HL-60 (cell line): ENCODE measurements around the gene EPB41L3.
A peak's percentile ranks its signal among the peaks of the same experiment; 100 is the strongest.

Experiments
- DNase-seq, 2 experiments: peaks; one replicate each; pipeline ENCODE4 v3.0.0-alpha.2; 2010 to 2020; ENCODE audit warnings: low read depth in 1 of 2, low spot score in 1 of 2
- H3K27ac ChIP-seq: fragments of 250-450 bp; sonication (Bioruptor Pico); replicated peaks from 2 replicates; pipeline ENCODE4 v1.5.1; 2020; ENCODE audit warnings: mild to moderate bottlenecking, moderate library complexity
- H3K27me3 ChIP-seq: fragments of 250-450 bp; sonication (Bioruptor Pico); 2 replicates; pipeline ENCODE4 v1.5.1; 2021; ENCODE audit warnings: mild to moderate bottlenecking, moderate library complexity; ENCODE audit not compliant: insufficient read depth, poor library complexity, severe bottlenecking
- H3K4me3 ChIP-seq: replicated peaks from 2 replicates; pipeline ENCODE4 v1.5.1; 2011; ENCODE audit warnings: mild to moderate bottlenecking, control low read depth, low read length; ENCODE audit not compliant: insufficient read depth
- GABPA ChIP-seq: IDR thresholded peaks from 2 replicates; pipeline ENCODE4 v1.6.1; 2012; ENCODE audit warnings: low read depth
- POLR2AphosphoS5 ChIP-seq: IDR thresholded peaks from 2 replicates; pipeline ENCODE4 v1.6.1; 2012; ENCODE audit warnings: low read depth
- SPI1 ChIP-seq: IDR thresholded peaks from 2 replicates; pipeline ENCODE4 v1.6.1; 2012; ENCODE audit warnings: low read depth, mild to moderate bottlenecking, borderline replicate concordance
- TF ChIP-seq, protein P1 (sequence below): IDR thresholded peaks from 2 replicates; pipeline ENCODE4 v1.6.1; 2012; ENCODE audit warnings: low read depth; ENCODE audit not compliant: insufficient replicate concordance
- TF ChIP-seq, protein P2 (sequence below): IDR thresholded peaks from one replicate; pipeline ENCODE4 v1.5.1; 2011; ENCODE audit warnings: low read length, control low read depth, inconsistent platforms; ENCODE audit not compliant: insufficient read depth

The EPB41L3 gene

DNA sequence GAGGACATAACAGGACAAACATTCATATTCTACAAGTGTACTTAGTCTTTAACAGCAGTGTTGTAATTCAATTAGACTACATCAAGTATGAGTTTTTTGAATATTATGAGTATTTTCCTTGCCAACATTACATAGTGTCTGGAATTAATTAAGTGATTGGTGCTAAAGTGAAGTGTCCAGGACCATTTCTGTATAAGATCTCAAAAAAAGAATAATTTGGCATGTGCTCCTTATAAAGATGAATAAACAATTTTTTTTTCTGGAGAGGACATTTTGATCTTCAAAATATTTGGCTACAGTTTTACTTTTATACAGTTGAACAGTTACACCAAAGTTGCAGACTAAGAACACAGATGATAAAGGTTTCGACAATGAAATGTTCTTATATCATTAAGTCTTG lies 15.1 kb upstream of the EPB41L3 start:
- no peaks in the 10 kb centered on the region for H3K27me3 ChIP-seq
- DNase-seq: no peak
- no peak for TF ChIP-seq GABPA
- no peak overlapping the region for H3K27ac ChIP-seq
- no peak overlapping the region for H3K4me3 ChIP-seq

DNA sequence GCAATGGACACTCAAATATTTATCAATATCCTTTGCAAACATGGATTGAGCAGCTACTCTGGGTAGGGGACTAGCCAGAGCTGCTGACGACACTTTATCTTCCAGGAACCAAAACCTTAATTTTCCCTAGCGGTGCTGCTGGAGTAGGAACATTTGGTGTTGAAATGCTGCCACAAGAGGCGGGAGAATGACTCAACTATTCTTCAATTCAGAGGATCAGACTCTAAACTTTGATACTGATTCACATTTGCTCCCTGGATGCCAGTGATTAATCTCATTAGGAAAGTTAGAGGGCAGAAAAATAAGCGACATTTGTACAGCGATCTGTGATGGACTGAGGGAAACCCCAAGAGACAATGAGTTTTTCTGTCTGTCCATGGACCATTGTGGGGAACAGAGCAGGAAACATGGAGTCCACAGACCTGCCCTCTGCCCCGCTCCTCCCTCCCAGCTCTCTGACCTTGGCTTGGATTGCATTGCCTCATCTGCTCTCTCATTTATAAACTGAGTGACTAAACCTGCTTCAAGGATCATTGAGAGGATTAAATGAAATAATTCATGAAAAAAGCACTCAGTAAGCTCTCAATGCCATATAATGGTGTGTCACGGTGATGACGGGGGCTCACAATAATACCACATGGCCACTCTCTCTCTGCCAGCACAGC lies 12.6 kb upstream of the EPB41L3 start:
- Histone ChIP-seq H3K27me3 (no peaks in the 10 kb centered on the region), H3K27ac (no peak overlapping the region), H3K4me3 (no peak overlapping the region)
- DNase-seq: no peak
- TF ChIP-seq, protein P1, sequence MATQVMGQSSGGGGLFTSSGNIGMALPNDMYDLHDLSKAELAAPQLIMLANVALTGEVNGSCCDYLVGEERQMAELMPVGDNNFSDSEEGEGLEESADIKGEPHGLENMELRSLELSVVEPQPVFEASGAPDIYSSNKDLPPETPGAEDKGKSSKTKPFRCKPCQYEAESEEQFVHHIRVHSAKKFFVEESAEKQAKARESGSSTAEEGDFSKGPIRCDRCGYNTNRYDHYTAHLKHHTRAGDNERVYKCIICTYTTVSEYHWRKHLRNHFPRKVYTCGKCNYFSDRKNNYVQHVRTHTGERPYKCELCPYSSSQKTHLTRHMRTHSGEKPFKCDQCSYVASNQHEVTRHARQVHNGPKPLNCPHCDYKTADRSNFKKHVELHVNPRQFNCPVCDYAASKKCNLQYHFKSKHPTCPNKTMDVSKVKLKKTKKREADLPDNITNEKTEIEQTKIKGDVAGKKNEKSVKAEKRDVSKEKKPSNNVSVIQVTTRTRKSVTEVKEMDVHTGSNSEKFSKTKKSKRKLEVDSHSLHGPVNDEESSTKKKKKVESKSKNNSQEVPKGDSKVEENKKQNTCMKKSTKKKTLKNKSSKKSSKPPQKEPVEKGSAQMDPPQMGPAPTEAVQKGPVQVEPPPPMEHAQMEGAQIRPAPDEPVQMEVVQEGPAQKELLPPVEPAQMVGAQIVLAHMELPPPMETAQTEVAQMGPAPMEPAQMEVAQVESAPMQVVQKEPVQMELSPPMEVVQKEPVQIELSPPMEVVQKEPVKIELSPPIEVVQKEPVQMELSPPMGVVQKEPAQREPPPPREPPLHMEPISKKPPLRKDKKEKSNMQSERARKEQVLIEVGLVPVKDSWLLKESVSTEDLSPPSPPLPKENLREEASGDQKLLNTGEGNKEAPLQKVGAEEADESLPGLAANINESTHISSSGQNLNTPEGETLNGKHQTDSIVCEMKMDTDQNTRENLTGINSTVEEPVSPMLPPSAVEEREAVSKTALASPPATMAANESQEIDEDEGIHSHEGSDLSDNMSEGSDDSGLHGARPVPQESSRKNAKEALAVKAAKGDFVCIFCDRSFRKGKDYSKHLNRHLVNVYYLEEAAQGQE: no peak
- no peak for TF ChIP-seq POLR2AphosphoS5
- TF ChIP-seq SPI1: no peak
- TF ChIP-seq, protein P2, sequence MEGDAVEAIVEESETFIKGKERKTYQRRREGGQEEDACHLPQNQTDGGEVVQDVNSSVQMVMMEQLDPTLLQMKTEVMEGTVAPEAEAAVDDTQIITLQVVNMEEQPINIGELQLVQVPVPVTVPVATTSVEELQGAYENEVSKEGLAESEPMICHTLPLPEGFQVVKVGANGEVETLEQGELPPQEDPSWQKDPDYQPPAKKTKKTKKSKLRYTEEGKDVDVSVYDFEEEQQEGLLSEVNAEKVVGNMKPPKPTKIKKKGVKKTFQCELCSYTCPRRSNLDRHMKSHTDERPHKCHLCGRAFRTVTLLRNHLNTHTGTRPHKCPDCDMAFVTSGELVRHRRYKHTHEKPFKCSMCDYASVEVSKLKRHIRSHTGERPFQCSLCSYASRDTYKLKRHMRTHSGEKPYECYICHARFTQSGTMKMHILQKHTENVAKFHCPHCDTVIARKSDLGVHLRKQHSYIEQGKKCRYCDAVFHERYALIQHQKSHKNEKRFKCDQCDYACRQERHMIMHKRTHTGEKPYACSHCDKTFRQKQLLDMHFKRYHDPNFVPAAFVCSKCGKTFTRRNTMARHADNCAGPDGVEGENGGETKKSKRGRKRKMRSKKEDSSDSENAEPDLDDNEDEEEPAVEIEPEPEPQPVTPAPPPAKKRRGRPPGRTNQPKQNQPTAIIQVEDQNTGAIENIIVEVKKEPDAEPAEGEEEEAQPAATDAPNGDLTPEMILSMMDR: no peak
- no peak for TF ChIP-seq GABPA

DNA sequence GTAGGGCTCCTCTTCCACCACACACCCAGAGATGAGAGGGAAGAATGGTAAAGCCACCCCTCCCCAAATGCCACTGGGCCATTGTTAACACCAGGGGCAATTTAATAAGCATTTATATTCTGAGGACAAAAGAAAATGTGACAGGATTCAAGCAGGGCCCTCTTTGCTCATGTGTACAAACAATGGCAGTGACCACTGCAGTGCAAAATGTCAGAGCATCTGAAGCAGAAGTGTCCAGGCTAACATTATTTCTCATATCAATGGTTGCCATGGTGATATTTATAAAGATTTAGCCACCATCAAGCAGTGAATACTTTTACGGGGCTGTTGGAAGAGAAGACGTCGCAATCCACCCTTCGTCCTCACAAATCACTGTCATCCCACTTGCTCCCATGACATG lies 10.8 kb upstream of the EPB41L3 start:
- DNase-seq: no peak
- H3K27ac ChIP-seq: no peak overlapping the region
- H3K27me3 ChIP-seq: no peaks in the 10 kb centered on the region
- TF ChIP-seq, protein P1: no peak
- TF ChIP-seq POLR2AphosphoS5: no peak
- H3K4me3 ChIP-seq: no peak overlapping the region

DNA sequence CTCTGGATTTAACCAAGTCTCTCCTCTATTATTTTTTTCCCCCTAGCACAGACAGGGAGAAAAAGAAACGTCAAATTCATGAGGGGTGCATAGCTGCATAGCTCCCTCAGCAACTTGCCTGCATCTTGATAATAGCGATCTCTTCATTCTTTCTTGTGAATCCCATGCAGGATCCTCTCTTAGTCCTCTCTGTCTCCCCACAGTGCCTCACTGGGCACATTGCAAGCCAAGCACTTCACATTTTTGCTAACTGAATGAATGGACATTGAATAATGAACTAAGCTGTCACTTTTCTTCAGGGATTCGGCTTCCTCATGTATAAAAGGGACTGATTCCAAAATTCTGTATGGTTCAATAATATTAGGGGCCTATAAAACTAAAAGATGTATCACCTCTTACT lies 2.9 kb upstream of the EPB41L3 start:
- H3K27me3 ChIP-seq: no peaks in the 10 kb centered on the region
- no peak overlapping the region for H3K27ac ChIP-seq
- no peak overlapping the region for H3K4me3 ChIP-seq
- DNase-seq: peak in 1 of 2 experiments; percentile 79
- TF ChIP-seq, protein P1: no peak
- TF ChIP-seq, protein P2: peak; percentile 87
- TF ChIP-seq SPI1: peak; percentile 8; the same call in 1 of the 2 replicates
- no peak for TF ChIP-seq POLR2AphosphoS5
